ENCODE data around the gene TCTN1. TPM values are rescaled to one million over a fixed set of nuclear protein-coding genes. Genes with fewer than 3 reads are reported as not detected.
A peak's percentile ranks its signal among the peaks of the same experiment; 100 is the strongest.
"Not testable (repeated sequence)": the region's sequence is repeated elsewhere in the genome, so short reads cannot be mapped to it uniquely, and the experiment has no call there.

The TCTN1 gene
- total and polyA plus RNA-seq, 8 donors, result 34.1 to 84.3 (median 73.6) TPM

GRCh38 chr12:110599334-110599733, 14.6 kb upstream of the TCTN1 start:
- intact Hi-C loops (cut with DNase I), result no loop called here
- TF ChIP-seq CTCF (IDR thresholded peaks at IDR 0.05), result no peak
- Histone ChIP-seq H3K27me3 (no peaks in the 10 kb centered on the region), H3K9me3 (no peaks in the 10 kb centered on the region), H3K4me1 (peaks cover 0 to 24% of the 10 kb centered on the region in 2 donors), H3K27ac (no peak overlapping the region), H3K4me3 (no peak overlapping the region), H3K36me3 (no peaks in the 10 kb centered on the region)
- DNase-seq (no peak), ATAC-seq (no peak)

GRCh38 chr12:110600254-110600653, 13.7 kb upstream of the TCTN1 start:
- intact Hi-C loops (cut with DNase I), result loop anchor here in 1 of 2 donors (5.0 kb wide), 1 partner anchor 88 kb away; no protein-coding TSS in a partner anchor

GRCh38 chr12:110602085-110602814, 11.7 kb upstream of the TCTN1 start:
- peak in 1 of 4 donors; percentile 45 for DNase-seq
- not testable (repeated sequence) for H3K36me3 ChIP-seq, H3K9me3 ChIP-seq, H3K27me3 ChIP-seq, H3K4me3 ChIP-seq
- TF ChIP-seq CTCF (IDR thresholded peaks at IDR 0.05), result peak; percentile 60 to 67
- Histone ChIP-seq H3K27ac (peak overlapping the region in 1 of 2 donors; percentile 37), H3K4me1 (peaks cover 0 to 24% of the 10 kb centered on the region in 2 donors)
- intact Hi-C loops (cut with DNase I), result loop anchor here in 1 of 2 donors (5.0 kb wide), 1 partner anchor 90 kb away; no protein-coding TSS in a partner anchor
- ATAC-seq, result peak; percentile 82

More at GRCh38 chr12:110600254-110600653, 13.7 kb upstream of the TCTN1 start:
- DNase-seq (peak in 1 of 4 donors; percentile 53), ATAC-seq (peak; percentile 77)
- Histone ChIP-seq H3K27me3 (no peaks in the 10 kb centered on the region), H3K4me1 (peaks cover 0 to 24% of the 10 kb centered on the region in 2 donors), H3K9me3 (no peaks in the 10 kb centered on the region), H3K36me3 (no peaks in the 10 kb centered on the region), H3K27ac (no peak overlapping the region), H3K4me3 (no peak overlapping the region)
- peak; percentile 15 to 39 for TF ChIP-seq CTCF (IDR thresholded peaks at IDR 0.05)

GRCh38 chr12:110606253-110606611, 7.7 kb upstream of the TCTN1 start:
- DNase-seq (no peak), ATAC-seq (no peak)
- intact Hi-C loops (cut with DNase I), result no loop called here
- no peak for TF ChIP-seq CTCF (IDR thresholded peaks at IDR 0.05)
- Histone ChIP-seq H3K27me3 (no peaks in the 10 kb centered on the region), H3K27ac (peak overlapping the region; percentile 20 to 84), H3K36me3 (no peaks in the 10 kb centered on the region), H3K4me3 (peak overlapping the region in 1 of 2 donors; percentile 9), H3K4me1 (peaks cover 0 to 6% of the 10 kb centered on the region in 2 donors), H3K9me3 (no peaks in the 10 kb centered on the region)

- DNase-seq (no peak), ATAC-seq (no peak)
- Histone ChIP-seq H3K4me1 (peaks cover 4 to 15% of the 10 kb centered on the region in 2 donors), H3K27me3 (no peaks in the 10 kb centered on the region), H3K4me3 (peak overlapping the region; percentile 56 to 63), H3K9me3 (no peaks in the 10 kb centered on the region), H3K27ac (peak overlapping the region; percentile 58 to 79), H3K36me3 (no peaks in the 10 kb centered on the region)
- no peak for TF ChIP-seq CTCF (IDR thresholded peaks at IDR 0.05)
- intact Hi-C loops (cut with DNase I), result no loop called here
Observed at GRCh38 chr12:110613071-110613770, 708 bp upstream of the TCTN1 start.
